ENCODE data around the gene HIVEP2. TPM values are rescaled to one million over a fixed set of nuclear protein-coding genes. Genes with fewer than 3 reads are reported as not detected.

The HIVEP2 gene
- total and polyA plus RNA-seq, 2 donors (not counting 1 experiment from before 2014, with no cell fraction given) = 5.8 to 31.9 TPM

DNA sequence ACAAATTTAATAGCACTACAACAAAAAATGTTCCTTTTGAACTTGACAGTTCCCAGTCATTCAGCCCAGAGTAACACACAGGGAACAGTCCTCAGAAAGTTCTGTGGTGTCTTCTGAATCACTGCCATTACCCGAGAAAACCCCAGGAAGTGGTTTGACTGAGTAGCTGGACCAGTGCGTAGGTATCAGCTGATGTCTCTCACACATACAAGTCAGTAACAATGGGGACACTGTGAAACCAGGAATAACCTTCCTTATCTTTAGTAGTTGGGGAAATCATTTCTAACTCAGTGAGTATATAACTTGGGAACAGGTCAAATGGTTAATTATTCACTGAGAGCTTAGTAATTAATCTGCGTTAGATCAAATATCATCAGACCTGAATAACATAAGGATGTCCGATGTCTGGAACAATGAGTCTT lies 73.1 kb downstream of the HIVEP2 start:
- no peaks in the 10 kb centered on the region for H4K20me1 ChIP-seq (ENCODE audit: control insufficient read depth, insufficient read depth, low read length, poor library complexity, severe bottlenecking)
- H3K27me3 Mint-ChIP-seq = no peaks in the 10 kb centered on the region
- peaks cover 40 to 54% of the 10 kb centered on the region in 2 donors for H3K4me1 ChIP-seq (ENCODE audit: control insufficient read depth in 2 of 2, insufficient read depth in 2 of 2, low read length in 2 of 2)
- H3K4me2 ChIP-seq (replicated peaks; ENCODE audit: low read depth, low read length, poor library complexity, severe bottlenecking) = peak overlapping the region; percentile 32
- ATAC-seq (ENCODE audit: low read depth) (peak; percentile 85), DNase-seq (peak; percentile 68)
- no peaks in the 10 kb centered on the region for H3K36me3 ChIP-seq (replicated peaks in 1 of 2; ENCODE audit: control extremely low read depth in 1 of 2, control insufficient read depth in 1 of 2, extremely low read depth in 1 of 2, insufficient read depth in 2 of 2, low read length in 1 of 2)
- peak overlapping the region; percentile 1 for H2AFZ ChIP-seq (ENCODE audit: insufficient read depth, low read depth, low read length, poor library complexity, severe bottlenecking)
- intact Hi-C loops (cut with micrococcal nuclease) = no loop called here
- TF ChIP-seq, protein P1, sequence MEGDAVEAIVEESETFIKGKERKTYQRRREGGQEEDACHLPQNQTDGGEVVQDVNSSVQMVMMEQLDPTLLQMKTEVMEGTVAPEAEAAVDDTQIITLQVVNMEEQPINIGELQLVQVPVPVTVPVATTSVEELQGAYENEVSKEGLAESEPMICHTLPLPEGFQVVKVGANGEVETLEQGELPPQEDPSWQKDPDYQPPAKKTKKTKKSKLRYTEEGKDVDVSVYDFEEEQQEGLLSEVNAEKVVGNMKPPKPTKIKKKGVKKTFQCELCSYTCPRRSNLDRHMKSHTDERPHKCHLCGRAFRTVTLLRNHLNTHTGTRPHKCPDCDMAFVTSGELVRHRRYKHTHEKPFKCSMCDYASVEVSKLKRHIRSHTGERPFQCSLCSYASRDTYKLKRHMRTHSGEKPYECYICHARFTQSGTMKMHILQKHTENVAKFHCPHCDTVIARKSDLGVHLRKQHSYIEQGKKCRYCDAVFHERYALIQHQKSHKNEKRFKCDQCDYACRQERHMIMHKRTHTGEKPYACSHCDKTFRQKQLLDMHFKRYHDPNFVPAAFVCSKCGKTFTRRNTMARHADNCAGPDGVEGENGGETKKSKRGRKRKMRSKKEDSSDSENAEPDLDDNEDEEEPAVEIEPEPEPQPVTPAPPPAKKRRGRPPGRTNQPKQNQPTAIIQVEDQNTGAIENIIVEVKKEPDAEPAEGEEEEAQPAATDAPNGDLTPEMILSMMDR (IDR thresholded peaks at IDR 0.05) = no peak
- TF ChIP-seq EZH2 (IDR thresholded peaks at IDR 0.05; ENCODE audit: borderline replicate concordance, insufficient read depth, low read depth, low read length, poor library complexity, severe bottlenecking) = no peak
- POLR2A ChIA-PET = no interaction called here
- peak overlapping the region in 1 of 2 donors; percentile 56 for H3K27ac ChIP-seq (ENCODE audit: low read length in 2 of 2)
- peaks cover 77% of the 10 kb centered on the region for H3K4me1 Mint-ChIP-seq
- H3K79me2 ChIP-seq (ENCODE audit: control insufficient read depth, insufficient read depth, low read length) = peaks cover 82% of the 10 kb centered on the region
- H3K27me3 ChIP-seq (replicated peaks in 1 of 4; ENCODE audit: control extremely low read depth in 1 of 4, control insufficient read depth in 3 of 4, insufficient read depth in 4 of 4, low read length in 3 of 4) = no peaks in the 10 kb centered on the region
- CTCF ChIA-PET = interaction anchor here (0.6 to 2.9 kb wide), 7 partner anchors 11 to 179 kb away, joined by 3 to 8 read pairs (median 4); no protein-coding TSS in a partner anchor
- no peaks in the 10 kb centered on the region for H3K9me3 ChIP-seq (ENCODE audit: control extremely low read depth in 1 of 3, control insufficient read depth in 2 of 3, insufficient read depth in 1 of 3, low read length in 2 of 3)
- H3K4me3 ChIP-seq (ENCODE audit: control extremely low read depth in 1 of 5, extremely low read depth in 1 of 5, insufficient read depth in 1 of 5, low read depth in 2 of 5, low read length in 4 of 5) = no peak overlapping the region
- no CpG with 5 or more reads among the region's 4 CpGs for WGBS (ENCODE audit: insufficient coverage)
- no peak overlapping the region for H3K9ac ChIP-seq (ENCODE audit: low read length)
- H3K4me3 Mint-ChIP-seq = peak overlapping the region; percentile 75
- peak overlapping the region; percentile 73 for H3K27ac Mint-ChIP-seq
- H3K9me3 Mint-ChIP-seq (ENCODE audit: insufficient read depth) = no peaks in the 10 kb centered on the region

DNA sequence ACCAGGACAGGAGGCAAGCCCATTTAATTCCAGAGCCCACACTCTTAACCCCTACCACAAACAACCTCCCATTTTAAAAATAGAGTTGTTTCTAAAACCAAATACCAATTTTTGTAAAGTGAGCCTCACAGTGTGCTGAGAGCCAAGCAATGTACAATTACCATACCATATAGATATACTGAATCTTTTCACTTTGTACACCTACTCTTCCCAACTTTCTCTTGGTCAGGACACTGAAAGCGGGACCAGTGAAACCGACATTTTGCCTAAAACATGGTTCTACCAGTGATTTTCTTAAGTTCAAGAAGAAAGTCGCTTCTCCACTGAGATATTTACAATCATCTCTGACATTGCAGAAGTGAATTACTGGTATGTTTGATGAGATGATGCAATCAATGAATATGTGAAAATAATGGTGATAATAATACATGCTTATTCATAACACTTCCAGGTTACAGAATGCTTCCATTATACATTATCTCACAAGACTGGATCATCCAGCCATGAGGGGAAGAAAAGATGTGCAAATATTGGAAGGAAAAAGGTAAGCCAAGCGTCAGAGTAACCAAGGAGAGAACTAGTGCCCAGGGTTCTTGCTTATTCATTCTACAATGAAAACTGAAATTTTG lies 74.1 kb downstream of the HIVEP2 start:
- Histone ChIP-seq H3K9ac (ENCODE audit: low read length) (no peak overlapping the region), H4K20me1 (ENCODE audit: control insufficient read depth, insufficient read depth, low read length, poor library complexity, severe bottlenecking) (no peaks in the 10 kb centered on the region), H3K27ac (ENCODE audit: low read length in 2 of 2) (no peak overlapping the region), H3K4me3 (ENCODE audit: control extremely low read depth in 1 of 5, extremely low read depth in 1 of 5, insufficient read depth in 1 of 5, low read depth in 2 of 5, low read length in 4 of 5) (no peak overlapping the region), H3K36me3 (replicated peaks in 1 of 2; ENCODE audit: control extremely low read depth in 1 of 2, control insufficient read depth in 1 of 2, extremely low read depth in 1 of 2, insufficient read depth in 2 of 2, low read length in 1 of 2) (no peaks in the 10 kb centered on the region), H3K4me2 (replicated peaks; ENCODE audit: low read depth, low read length, poor library complexity, severe bottlenecking) (no peak overlapping the region), H3K9me3 (ENCODE audit: control extremely low read depth in 1 of 3, control insufficient read depth in 2 of 3, insufficient read depth in 1 of 3, low read length in 2 of 3) (no peaks in the 10 kb centered on the region), H3K27me3 (replicated peaks in 1 of 4; ENCODE audit: control extremely low read depth in 1 of 4, control insufficient read depth in 3 of 4, insufficient read depth in 4 of 4, low read length in 3 of 4) (no peaks in the 10 kb centered on the region), H3K4me1 (ENCODE audit: control insufficient read depth in 2 of 2, insufficient read depth in 2 of 2, low read length in 2 of 2) (peaks cover 43 to 60% of the 10 kb centered on the region in 2 donors), H2AFZ (ENCODE audit: insufficient read depth, low read depth, low read length, poor library complexity, severe bottlenecking) (no peak overlapping the region), H3K79me2 (ENCODE audit: control insufficient read depth, insufficient read depth, low read length) (peaks cover 83% of the 10 kb centered on the region)
- TF ChIP-seq EZH2 (IDR thresholded peaks at IDR 0.05; ENCODE audit: borderline replicate concordance, insufficient read depth, low read depth, low read length, poor library complexity, severe bottlenecking) = no peak
- TF ChIP-seq, protein P1 (IDR thresholded peaks at IDR 0.05) = no peak
- Mint-ChIP-seq H3K4me1 (peaks cover 80% of the 10 kb centered on the region), H3K27ac (no peak overlapping the region), H3K9me3 (ENCODE audit: insufficient read depth) (no peaks in the 10 kb centered on the region), H3K27me3 (no peaks in the 10 kb centered on the region), H3K4me3 (peak overlapping the region; percentile 23)
- DNase-seq (no peak), ATAC-seq (ENCODE audit: low read depth) (no peak)
- ChIA-PET CTCF (no interaction called here), POLR2A (no interaction called here)
- WGBS (ENCODE audit: insufficient coverage) = no CpG with 5 or more reads among the region's 4 CpGs
- intact Hi-C loops (cut with micrococcal nuclease) = no loop called here
